Islet precursor cell (in vitro differentiated cells): ENCODE results near the gene RPL18.
"Not testable (repeated sequence)": the region's sequence is repeated elsewhere in the genome, so short reads cannot be mapped to it uniquely, and the experiment has no call there.

Source experiments
- DNase-seq: peaks from one replicate; pipeline ENCODE4 v3.0.0-alpha.2; 2018

Gene RPL18

DNA sequence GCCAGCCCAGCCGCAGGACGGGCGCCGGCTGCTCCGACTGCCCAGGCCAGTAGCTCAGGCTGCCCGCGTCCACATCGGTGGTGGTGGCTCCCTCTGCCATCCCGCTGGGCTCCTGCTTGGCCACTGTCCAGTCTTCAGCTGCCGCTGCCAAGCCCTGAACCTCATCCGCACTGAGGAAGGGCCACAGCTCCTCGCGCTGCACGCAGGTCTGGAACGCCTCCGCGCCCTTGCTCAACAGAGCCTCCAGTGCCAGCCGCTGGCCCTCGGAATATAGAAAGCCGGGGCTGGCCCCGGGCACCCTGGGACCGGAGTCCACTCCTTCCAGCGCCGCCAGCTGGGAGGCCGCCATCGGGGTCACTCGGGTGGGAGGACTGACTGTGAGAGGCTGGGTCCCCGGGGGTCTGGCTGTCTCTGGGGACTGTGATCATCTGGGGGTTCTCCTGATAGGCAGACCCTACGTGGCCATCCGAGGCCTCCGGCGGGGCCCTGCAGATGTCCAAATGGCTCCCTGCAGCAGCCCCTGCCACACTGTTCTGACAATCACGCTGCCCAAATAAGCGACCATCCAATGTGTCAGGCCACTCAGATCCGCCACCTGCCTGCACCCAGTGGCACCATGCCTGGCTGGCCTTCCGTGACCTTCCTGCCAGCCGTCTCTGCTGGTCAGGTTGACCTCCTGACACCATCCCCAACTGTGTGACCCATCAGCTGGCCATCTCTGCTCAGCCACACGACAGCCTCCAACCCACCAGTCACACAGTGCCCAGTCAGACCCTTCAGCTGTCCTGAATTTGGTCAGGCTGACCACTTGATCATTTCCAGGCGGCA, 5.7 kb downstream of the RPL18 start:
- no peak for DNase-seq

- DNase-seq: no peak
These were observed 7.1 kb downstream of the RPL18 start for GRCh38 chr19:48611872-48612271.

GRCh38 chr19:48609571-48610108, 9.3 kb downstream of the RPL18 start:
- no peak for DNase-seq

DNA sequence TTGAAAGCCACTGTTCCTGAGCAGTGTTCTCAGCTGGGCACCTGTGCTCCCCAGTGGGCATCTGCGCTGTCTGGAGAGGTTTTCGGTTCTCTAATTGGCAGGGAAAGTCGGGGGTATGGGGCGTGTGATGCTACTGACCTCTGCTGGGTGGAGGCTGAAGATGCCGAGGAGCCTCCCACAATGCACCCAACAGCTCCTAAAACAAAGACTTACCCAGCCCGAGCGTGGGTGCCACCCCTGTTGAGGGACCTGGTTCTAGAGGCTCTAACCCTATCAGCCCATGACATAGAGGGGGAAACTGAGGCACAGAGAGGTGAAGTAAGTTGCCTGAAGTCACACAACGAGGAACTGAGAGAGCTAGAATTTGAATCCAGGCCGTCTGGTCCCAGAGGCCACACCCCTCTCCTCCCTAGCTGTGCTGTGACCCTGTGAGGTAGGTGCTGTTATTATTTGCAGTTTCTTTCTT, 10.1 kb downstream of the RPL18 start:
- DNase-seq: peak; percentile 70

DNA sequence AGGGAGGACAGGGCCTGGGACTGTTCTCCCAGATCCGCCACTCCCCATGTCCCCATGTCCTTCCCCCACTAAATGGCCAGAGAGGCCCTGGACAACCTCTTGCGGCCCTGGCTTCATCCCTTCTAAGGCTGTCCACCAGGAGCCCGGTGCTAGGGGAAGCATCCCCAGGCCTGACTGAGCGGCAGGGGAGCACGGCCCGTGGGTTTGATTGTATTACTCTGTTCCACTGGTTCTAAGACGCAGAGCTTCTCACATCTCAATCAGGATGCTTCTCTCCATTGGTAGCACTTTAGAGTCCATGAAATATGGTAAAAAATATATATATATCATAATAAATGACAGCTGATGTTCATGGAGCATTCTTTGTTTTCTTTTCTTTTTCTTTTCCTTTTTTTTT, 11.6 kb downstream of the RPL18 start:
- DNase-seq: no peak

- DNase-seq: no peak
These were observed 12.3 kb downstream of the RPL18 start, which contains the start of gene SPACA4 for GRCh38 chr19:48606463-48607358. TSS of gene SPACA4 (plus strand) at chr19:48606742. CDS start at chr19:48606979, 237 bp downstream.

DNA sequence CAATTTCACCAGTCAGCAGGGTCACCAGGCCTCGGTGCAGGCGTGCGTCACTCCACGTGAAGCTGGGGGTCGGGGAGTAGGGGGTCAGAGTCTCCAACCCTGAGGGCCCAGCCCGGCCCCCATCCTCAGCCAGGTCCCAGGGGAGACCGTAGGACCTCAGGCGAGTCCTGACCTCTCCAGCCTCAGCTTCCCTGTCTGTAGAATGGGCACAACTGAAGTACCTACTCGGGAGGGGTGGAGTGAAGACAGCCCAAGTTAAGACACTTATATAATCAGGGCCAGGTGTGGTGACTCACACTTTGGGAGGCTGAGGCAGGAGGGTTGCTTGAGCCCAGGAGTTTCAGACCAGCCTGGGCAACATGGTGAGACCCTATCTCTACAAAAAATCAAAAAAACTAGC, 15.1 kb downstream of the RPL18 start:
- no peak for DNase-seq

- no peak for DNase-seq
These were observed 15.5 kb downstream of the RPL18 start for GRCh38 chr19:48603449-48603848.

- no peak for DNase-seq
These were observed 16.0 kb downstream of the RPL18 start for GRCh38 chr19:48603001-48603400.

DNA sequence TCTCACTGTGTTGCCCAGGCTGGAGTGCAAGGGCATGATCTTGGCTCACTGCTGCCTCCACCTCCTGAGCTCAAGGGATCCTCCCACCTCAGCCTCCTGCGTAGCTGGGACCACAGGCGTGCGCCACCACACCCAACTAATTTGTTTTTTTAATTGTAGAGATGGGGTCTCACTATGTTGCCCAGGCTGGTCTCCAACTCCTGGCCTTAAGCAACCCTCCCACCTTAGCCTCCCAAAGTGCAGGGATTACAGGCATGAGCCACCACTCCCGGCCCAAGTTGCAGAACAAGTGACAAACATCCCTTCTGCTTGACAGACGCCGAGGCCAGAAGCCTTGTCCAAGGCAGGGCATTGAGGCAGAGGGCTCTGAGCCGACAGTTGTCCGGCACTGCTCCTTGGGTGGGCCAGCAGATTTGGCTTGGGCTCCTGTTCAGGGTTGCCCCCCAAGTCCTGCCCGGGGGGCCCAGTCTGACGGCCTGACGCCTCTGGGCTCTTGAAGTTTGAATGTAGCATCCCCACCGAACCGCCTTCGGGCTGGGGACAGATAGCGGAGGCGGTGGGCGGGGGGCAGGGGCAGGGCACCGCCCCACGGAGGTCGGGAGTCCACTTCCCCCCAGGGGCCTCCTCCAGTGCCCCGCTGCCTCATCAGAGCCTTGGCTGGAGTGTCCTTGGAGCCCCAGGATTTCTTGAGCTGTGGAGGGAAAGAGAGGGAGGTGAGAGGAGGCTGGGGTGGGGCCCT, 18.1 kb downstream of the RPL18 start:
- no peak for DNase-seq

DNA sequence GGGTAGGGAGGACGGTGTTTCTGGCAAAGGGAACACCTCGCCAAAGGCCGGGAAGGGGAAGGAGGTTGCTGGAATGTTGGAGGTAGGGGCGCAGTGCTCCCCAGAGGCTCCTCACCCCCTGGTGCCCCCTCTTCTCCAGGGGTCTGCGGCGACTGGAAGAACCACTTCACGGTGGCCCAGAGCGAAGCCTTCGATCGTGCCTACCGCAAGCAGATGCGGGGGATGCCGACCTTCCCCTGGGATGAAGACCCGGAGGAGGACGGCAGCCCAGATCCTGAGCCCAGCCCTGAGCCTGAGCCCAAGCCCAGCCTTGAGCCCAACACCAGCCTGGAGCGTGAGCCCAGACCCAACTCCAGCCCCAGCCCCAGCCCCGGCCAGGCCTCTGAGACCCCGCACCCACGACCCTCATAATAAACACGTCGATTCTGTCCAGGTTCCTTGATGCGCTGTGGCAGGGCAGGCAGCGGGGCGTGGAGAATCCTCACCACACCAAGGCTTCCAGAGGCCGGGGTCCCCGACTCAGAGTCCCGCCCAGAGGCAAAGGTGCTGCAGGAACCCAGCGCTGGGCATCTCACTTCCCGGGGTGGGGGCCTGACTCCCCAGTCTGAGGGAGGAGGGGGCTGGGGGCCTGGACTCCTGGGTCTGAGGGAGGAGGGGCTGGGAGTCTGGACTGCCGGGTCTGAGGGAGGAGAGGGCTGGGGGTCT, 19.8 kb downstream of the RPL18 start:
- no peak for DNase-seq

DNA sequence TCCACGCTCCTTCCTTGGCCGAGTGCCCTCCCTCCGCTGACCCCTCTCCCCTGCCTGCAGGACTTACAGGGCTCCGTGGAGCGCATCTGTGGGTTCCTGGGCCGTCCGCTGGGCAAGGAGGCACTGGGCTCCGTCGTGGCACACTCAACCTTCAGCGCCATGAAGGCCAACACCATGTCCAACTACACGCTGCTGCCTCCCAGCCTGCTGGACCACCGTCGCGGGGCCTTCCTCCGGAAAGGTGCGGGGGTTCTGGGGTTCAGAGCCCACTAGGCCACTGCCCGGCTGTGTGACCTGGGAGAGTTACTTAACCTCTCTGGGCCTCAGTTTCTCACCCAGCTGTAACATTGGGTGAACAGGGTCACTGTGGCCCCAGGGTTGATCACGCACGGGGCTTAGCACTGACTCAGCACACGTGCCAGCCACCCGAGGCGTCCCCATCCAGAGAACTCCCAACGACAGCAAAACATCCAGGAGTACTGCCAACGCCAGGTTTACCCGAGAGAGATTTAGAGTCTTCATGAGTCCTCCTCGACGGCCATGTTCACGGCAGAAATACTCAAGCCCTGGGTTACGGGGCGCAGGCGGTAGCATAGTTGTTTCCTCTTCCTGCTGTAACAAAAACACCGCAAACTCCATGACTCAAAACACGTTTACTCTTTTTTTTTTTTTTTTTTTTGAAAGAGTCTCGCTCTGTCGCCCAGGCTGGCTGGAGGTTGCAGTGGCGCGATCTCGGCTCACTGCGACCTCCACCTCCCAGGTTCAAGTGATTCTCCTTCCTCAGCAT, 22.1 kb downstream of the RPL18 start:
- no peak for DNase-seq

GRCh38 chr19:48596237-48596636, 22.7 kb downstream of the RPL18 start:
- DNase-seq: no peak

GRCh38 chr19:48595833-48596232, 23.1 kb downstream of the RPL18 start:
- DNase-seq: no peak

- DNase-seq: no peak
These were observed 23.8 kb downstream of the RPL18 start for GRCh38 chr19:48595171-48595570.

DNA sequence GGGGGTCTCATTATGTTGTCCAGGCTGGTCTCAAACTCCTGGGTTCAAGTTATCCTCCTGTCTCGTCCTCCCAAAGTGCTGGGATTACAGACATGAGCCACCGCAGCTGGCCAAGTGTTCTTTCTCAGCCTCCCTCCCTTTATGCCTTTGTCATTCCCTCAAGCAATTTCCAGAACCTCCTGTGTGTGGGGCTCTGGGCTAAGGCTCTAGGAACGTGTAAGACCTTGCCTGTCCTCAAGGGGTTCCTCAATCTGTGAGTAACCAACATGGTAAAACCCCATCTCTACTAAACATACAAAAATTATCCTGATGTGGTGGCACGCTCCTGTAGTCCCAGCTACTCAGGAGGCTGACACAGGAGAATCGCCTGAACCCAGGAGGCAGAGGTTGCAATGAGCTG, 28.0 kb downstream of the RPL18 start:
- DNase-seq: no peak

- DNase-seq: peak; percentile 97
These were observed 30.1 kb downstream of the RPL18 start for GRCh38 chr19:48588670-48589401.

- no peak for DNase-seq
These were observed 31.6 kb downstream of the RPL18 start for GRCh38 chr19:48587387-48587786.

GRCh38 chr19:48582168-48582567, 36.8 kb downstream of the RPL18 start:
- DNase-seq: no peak

GRCh38 chr19:48578891-48579290, 40.1 kb downstream of the RPL18 start:
- DNase-seq: no peak

DNA sequence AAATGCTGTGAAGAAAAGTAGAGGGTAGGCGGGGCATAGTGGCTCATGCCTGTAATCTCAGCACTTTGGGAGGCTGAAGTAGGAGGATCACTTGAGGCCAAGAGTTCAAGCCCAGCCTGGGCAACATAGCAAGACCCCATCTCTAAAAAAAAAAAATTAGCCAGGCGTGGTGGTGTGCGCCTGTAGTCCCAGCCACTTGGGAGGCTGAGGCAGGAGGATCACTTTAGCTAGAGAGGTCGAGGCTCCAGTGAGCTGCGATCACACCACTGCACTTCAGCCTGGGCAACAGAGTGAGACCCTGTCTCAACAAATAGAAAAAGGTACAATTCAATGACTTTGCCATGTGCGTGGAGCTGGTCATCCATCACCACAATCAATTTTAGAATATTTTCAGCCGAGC, 41.1 kb downstream of the RPL18 start:
- DNase-seq: not testable (repeated sequence)
